DMS 273 treated with DMSO at 0.1 percent for 48 hours (cell line): Measurements from ENCODE around the gene CRHR2.

Source experiments
- DNase-seq: peaks from one replicate; lab custom pipeline; 2025; lab: John Stamatoyannopoulos, UW

CRHR2 gene

GRCh38 chr7:30618080-30618676, 64.1 kb downstream of the CRHR2 start:
- DNase-seq: no peak

GRCh38 chr7:30617359-30617758, 64.9 kb downstream of the CRHR2 start:
- no peak for DNase-seq

GRCh38 chr7:30616318-30616717, 65.9 kb downstream of the CRHR2 start:
- DNase-seq: no peak

GRCh38 chr7:30613366-30614325, 68.6 kb downstream of the CRHR2 start:
- DNase-seq: no peak

GRCh38 chr7:30612658-30613265, 69.5 kb downstream of the CRHR2 start:
- DNase-seq: no peak

- DNase-seq: no peak
These were observed 76.4 kb downstream of the CRHR2 start for GRCh38 chr7:30605832-30606231.

- DNase-seq: peak; percentile 80
These were observed 77.4 kb downstream of the CRHR2 start for GRCh38 chr7:30604901-30605300.
